SU-DHL-6 (cell line): Measurements from ENCODE around the gene CTDSP1.

Experiments used
- CTCF ChIP-seq: fragments of 200-600 bp; sonication (generic); IDR thresholded peaks from one replicate; pipeline ENCODE4 v1.5.1; 2017; ENCODE audit warnings: antibody characterized with exemption, mild to moderate bottlenecking, low read length, moderate library complexity; ENCODE audit not compliant: insufficient read depth, poor library complexity, severe bottlenecking
- EZH2phosphoT487 ChIP-seq: fragments of 200-600 bp; sonication (generic), shearing (Covaris generic); conservative IDR thresholded peaks from 2 replicates; pipeline ENCODE4 v1.6.1; 2018; ENCODE audit warnings: mild to moderate bottlenecking, antibody characterized with exemption, low read length, moderate library complexity, mixed read lengths

GRCh38 chr2:218398437-218399390 is 954 bp upstream of the CTDSP1 start:
- TF ChIP-seq CTCF (no peak), EZH2phosphoT487 (no peak)
